Neural cell (in vitro differentiated cells): Measurements from ENCODE around the gene PRR5. TPM values are rescaled to one million over a fixed set of nuclear protein-coding genes. Genes with fewer than 3 reads are reported as not detected.

Experiments
- H2AFZ ChIP-seq: fragments of 200-600, 300-800 bp; sonication (generic), shearing (Covaris generic); 2 replicates; pipeline ENCODE4 v1.6.0; 2014; ENCODE audit warnings: low read depth, mild to moderate bottlenecking, antibody characterized with exemption, low read length, moderate library complexity
- H3F3A ChIP-seq: fragments of 200-600 bp; shearing (Covaris generic); 2 replicates; pipeline ENCODE4 v1.6.1; 2016; ENCODE audit warnings: mild to moderate bottlenecking, moderate library complexity, mixed read lengths, antibody characterized with exemption, low read length; ENCODE audit not compliant: insufficient read depth, poor library complexity, severe bottlenecking
- H3K27ac ChIP-seq: fragments of 200-600, 300-800 bp; sonication (generic), shearing (Covaris generic); 2 replicates; pipeline ENCODE4 v1.5.1; 2014; ENCODE audit warnings: mild to moderate bottlenecking, low read length, moderate library complexity
- H3K27me3 ChIP-seq: fragments of 300-800, 200-600 bp; sonication (generic), shearing (Covaris generic); 2 replicates; pipeline ENCODE4 v1.6.0; 2014; ENCODE audit warnings: mild to moderate bottlenecking, low read depth, low read length, moderate library complexity; ENCODE audit not compliant: insufficient read depth
- H3K36me3 ChIP-seq: fragments of 300-800, 200-600 bp; sonication (generic), shearing (Covaris generic); 2 replicates; pipeline ENCODE4 v1.5.1; 2014; ENCODE audit warnings: mild to moderate bottlenecking, antibody characterized with exemption, low read length, moderate library complexity; ENCODE audit not compliant: insufficient read depth
- H3K4me2 ChIP-seq: fragments of 300-800, 200-600 bp; sonication (generic), shearing (Covaris generic); 2 replicates; pipeline ENCODE4 v1.6.0; 2014; ENCODE audit warnings: mild to moderate bottlenecking, low read length
- H3K4me3 ChIP-seq: fragments of 300-800, 200-600 bp; sonication (generic), shearing (Covaris generic); 2 replicates; pipeline ENCODE4 v1.5.1; 2014; ENCODE audit warnings: mild to moderate bottlenecking, low read length, moderate library complexity
- H3K79me2 ChIP-seq: fragments of 200-600 bp; shearing (Covaris generic); replicated peaks from 2 replicates; pipeline ENCODE4 v1.6.0; 2014; ENCODE audit warnings: mild to moderate bottlenecking, low read length, moderate library complexity; ENCODE audit not compliant: insufficient read depth
- H3K9ac ChIP-seq: fragments of 300-800, 200-600 bp; sonication (generic), shearing (Covaris generic); 2 replicates; pipeline ENCODE4 v1.6.1; 2016; ENCODE audit warnings: mild to moderate bottlenecking, low read length, mixed read lengths
- H3K9me2 ChIP-seq: fragments of 200-600 bp; shearing (Covaris generic); 2 replicates; pipeline ENCODE4 v1.6.1; 2016; ENCODE audit warnings: mild to moderate bottlenecking, low read length, mixed read lengths; ENCODE audit not compliant: insufficient read depth
- H3K9me3 ChIP-seq: fragments of 200-600, 300-800 bp; sonication (generic), shearing (Covaris generic); 2 replicates; pipeline ENCODE4 v1.6.1; 2016; ENCODE audit warnings: mild to moderate bottlenecking, mixed run types, low read length, moderate library complexity, mixed read lengths
- H4K20me1 ChIP-seq: fragments of 200-600 bp; shearing (Covaris generic); 2 replicates; pipeline ENCODE4 v1.6.1; 2016; ENCODE audit warnings: mild to moderate bottlenecking, mixed run types; ENCODE audit not compliant: insufficient read depth
- EP300 ChIP-seq: fragments of 450-650 bp; conservative IDR thresholded peaks from 2 replicates; pipeline ENCODE4 v1.6.1; 2014; ENCODE audit warnings: antibody characterized with exemption, mild to moderate bottlenecking, moderate library complexity; ENCODE audit not compliant: poor library complexity, severe bottlenecking
- EZH2 ChIP-seq: fragments of 200-600, 300-800 bp; shearing (Covaris generic), sonication (generic); IDR thresholded peaks from 2 replicates; pipeline ENCODE4 v1.6.1; 2014; ENCODE audit warnings: antibody characterized with exemption, low read length, borderline replicate concordance, mild to moderate bottlenecking; ENCODE audit not compliant: insufficient read depth, poor library complexity, severe bottlenecking
- MXI1 ChIP-seq: fragments of 450-650 bp; conservative IDR thresholded peaks from 2 replicates; pipeline ENCODE4 v1.6.1; 2014; ENCODE audit warnings: antibody characterized with exemption, mild to moderate bottlenecking; ENCODE audit not compliant: poor library complexity, severe bottlenecking
- POLR2AphosphoS5 ChIP-seq: IDR thresholded peaks from 2 replicates; pipeline ENCODE4 v1.6.1; 2012
- RAD21 ChIP-seq: fragments of 450-650 bp; conservative IDR thresholded peaks from 2 replicates; pipeline ENCODE4 v1.6.1; 2014; ENCODE audit warnings: antibody characterized with exemption, mild to moderate bottlenecking, moderate library complexity
- SMC3 ChIP-seq: fragments of 450-650 bp; conservative IDR thresholded peaks from 2 replicates; pipeline ENCODE4 v1.6.1; 2014; ENCODE audit warnings: antibody characterized with exemption, mild to moderate bottlenecking, moderate library complexity; ENCODE audit not compliant: poor library complexity
- TAF1 ChIP-seq: IDR thresholded peaks from 2 replicates; pipeline ENCODE4 v1.6.1; 2012; ENCODE audit warnings: low read depth
- polyA plus RNA-seq: library from polyadenylated mRNA; depleted of rRNA; stranded (reverse); fragments of >200 nt; gene quantifications from 2 replicates; pipeline ENCODE4 v1.2.3, GENCODE V29; 2014
- TF ChIP-seq, protein P1 (sequence below): fragments of 450-650 bp; IDR thresholded peaks from 2 replicates; pipeline ENCODE4 v1.5.1; 2014; ENCODE audit warnings: antibody characterized with exemption, mild to moderate bottlenecking, moderate library complexity; ENCODE audit not compliant: poor library complexity, severe bottlenecking
- TF ChIP-seq, protein P2 (sequence below): IDR thresholded peaks from 2 replicates; pipeline ENCODE4 v1.6.1; 2012; ENCODE audit warnings: borderline replicate concordance

Gene PRR5
- polyA plus RNA-seq, 1 donor from 2014 or later = 16.2 TPM

DNA sequence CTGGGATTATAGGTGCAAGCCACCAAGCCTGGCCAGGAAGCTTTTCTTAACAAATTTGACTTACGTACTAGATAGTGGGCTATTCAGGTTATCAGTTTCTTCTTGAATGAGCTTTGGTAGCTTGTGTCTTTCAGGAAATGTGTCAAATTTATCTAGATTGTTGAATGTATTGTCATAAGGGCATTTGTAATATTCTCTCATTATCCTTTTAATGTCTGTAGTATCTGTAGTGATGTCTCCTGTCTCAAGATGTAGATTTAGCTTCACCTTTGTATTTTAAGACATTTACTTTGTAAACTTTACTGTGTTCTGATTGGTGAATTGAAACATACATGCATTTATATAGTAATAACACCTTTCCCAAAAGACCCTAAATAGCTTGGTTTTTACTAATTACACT lies 71.1 kb downstream of the PRR5 start:
- Histone ChIP-seq H3K4me3 (no peak overlapping the region), H3K36me3 (no peaks in the 10 kb centered on the region), H2AFZ (no peak overlapping the region), H3K4me2 (no peak overlapping the region), H3K27ac (no peak overlapping the region), H3K9me3 (no peaks in the 10 kb centered on the region), H3K9me2 (no peaks in the 10 kb centered on the region), H3F3A (no peaks in the 10 kb centered on the region), H3K27me3 (no peaks in the 10 kb centered on the region), H4K20me1 (no peaks in the 10 kb centered on the region), H3K9ac (no peak overlapping the region), H3K79me2 (no peaks in the 10 kb centered on the region)
- TF ChIP-seq, protein P1, sequence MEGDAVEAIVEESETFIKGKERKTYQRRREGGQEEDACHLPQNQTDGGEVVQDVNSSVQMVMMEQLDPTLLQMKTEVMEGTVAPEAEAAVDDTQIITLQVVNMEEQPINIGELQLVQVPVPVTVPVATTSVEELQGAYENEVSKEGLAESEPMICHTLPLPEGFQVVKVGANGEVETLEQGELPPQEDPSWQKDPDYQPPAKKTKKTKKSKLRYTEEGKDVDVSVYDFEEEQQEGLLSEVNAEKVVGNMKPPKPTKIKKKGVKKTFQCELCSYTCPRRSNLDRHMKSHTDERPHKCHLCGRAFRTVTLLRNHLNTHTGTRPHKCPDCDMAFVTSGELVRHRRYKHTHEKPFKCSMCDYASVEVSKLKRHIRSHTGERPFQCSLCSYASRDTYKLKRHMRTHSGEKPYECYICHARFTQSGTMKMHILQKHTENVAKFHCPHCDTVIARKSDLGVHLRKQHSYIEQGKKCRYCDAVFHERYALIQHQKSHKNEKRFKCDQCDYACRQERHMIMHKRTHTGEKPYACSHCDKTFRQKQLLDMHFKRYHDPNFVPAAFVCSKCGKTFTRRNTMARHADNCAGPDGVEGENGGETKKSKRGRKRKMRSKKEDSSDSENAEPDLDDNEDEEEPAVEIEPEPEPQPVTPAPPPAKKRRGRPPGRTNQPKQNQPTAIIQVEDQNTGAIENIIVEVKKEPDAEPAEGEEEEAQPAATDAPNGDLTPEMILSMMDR = no peak
- TF ChIP-seq EZH2 (no peak), EP300 (no peak), TAF1 (no peak), RAD21 (no peak), POLR2AphosphoS5 (no peak)
- TF ChIP-seq, protein P2, sequence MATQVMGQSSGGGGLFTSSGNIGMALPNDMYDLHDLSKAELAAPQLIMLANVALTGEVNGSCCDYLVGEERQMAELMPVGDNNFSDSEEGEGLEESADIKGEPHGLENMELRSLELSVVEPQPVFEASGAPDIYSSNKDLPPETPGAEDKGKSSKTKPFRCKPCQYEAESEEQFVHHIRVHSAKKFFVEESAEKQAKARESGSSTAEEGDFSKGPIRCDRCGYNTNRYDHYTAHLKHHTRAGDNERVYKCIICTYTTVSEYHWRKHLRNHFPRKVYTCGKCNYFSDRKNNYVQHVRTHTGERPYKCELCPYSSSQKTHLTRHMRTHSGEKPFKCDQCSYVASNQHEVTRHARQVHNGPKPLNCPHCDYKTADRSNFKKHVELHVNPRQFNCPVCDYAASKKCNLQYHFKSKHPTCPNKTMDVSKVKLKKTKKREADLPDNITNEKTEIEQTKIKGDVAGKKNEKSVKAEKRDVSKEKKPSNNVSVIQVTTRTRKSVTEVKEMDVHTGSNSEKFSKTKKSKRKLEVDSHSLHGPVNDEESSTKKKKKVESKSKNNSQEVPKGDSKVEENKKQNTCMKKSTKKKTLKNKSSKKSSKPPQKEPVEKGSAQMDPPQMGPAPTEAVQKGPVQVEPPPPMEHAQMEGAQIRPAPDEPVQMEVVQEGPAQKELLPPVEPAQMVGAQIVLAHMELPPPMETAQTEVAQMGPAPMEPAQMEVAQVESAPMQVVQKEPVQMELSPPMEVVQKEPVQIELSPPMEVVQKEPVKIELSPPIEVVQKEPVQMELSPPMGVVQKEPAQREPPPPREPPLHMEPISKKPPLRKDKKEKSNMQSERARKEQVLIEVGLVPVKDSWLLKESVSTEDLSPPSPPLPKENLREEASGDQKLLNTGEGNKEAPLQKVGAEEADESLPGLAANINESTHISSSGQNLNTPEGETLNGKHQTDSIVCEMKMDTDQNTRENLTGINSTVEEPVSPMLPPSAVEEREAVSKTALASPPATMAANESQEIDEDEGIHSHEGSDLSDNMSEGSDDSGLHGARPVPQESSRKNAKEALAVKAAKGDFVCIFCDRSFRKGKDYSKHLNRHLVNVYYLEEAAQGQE = no peak

DNA sequence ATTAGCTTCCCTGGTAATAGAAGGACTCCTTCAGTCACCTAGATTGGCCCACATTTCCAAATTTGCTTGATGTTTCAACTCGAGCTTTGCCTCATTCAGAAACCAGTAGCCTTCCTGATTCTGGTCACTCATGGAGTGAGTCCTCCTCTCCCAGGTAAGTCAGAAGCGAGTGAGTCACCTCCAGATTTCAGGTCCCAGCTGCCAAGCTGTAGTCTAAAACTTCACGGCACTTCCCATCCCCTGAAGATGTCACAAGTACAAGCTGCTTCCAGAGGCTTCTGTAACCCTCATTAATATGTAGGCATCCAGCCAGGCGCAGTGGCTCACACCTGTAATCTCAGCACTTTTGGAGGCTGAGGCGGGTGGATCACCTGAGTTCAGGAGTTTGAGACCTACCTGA lies 73.9 kb downstream of the PRR5 start:
- Histone ChIP-seq H3K79me2 (no peaks in the 10 kb centered on the region), H3K9ac (no peak overlapping the region), H3F3A (no peaks in the 10 kb centered on the region), H4K20me1 (no peaks in the 10 kb centered on the region), H3K27ac (no peak overlapping the region), H3K9me2 (no peaks in the 10 kb centered on the region), H3K36me3 (no peaks in the 10 kb centered on the region), H3K27me3 (no peaks in the 10 kb centered on the region), H3K4me2 (no peak overlapping the region), H3K9me3 (no peaks in the 10 kb centered on the region), H3K4me3 (no peak overlapping the region), H2AFZ (no peak overlapping the region)
- TF ChIP-seq, protein P1 = no peak
- TF ChIP-seq, protein P2 = no peak
- no peak for TF ChIP-seq RAD21
- TF ChIP-seq EZH2 = no peak
- no peak for TF ChIP-seq EP300
- no peak for TF ChIP-seq MXI1
- TF ChIP-seq TAF1 = no peak
- TF ChIP-seq SMC3 = no peak
- no peak for TF ChIP-seq POLR2AphosphoS5
